HuH-7.5 (cell line): ENCODE measurements around the gene PTAR1.
A peak's percentile ranks its signal among the peaks of the same experiment; 100 is the strongest.
"Not testable (repeated sequence)": the region's sequence is repeated elsewhere in the genome, so short reads cannot be mapped to it uniquely, and the experiment has no call there.

Experiments used
- DNase-seq: peaks from one replicate; pipeline ENCODE4 v3.0.0; 2011; ENCODE audit warnings: low spot score

PTAR1 gene

GRCh38 chr9:69759421-69760277, at the start of gene PTAR1:
PTAR1 (minus strand) TSS chr9:69760011; CDS start chr9:69759938, 73 bp downstream.
- peak; percentile 76 for DNase-seq

- no peak for DNase-seq
These were observed 49.6 kb upstream of the PTAR1 start for GRCh38 chr9:69809304-69809863.

- DNase-seq: no peak
These were observed 46.8 kb upstream of the PTAR1 start for GRCh38 chr9:69806627-69807026.

GRCh38 chr9:69805962-69806515, 46.2 kb upstream of the PTAR1 start:
- DNase-seq: no peak

GRCh38 chr9:69801989-69802388, 42.2 kb upstream of the PTAR1 start:
- DNase-seq: peak; percentile 25

- DNase-seq: not testable (repeated sequence)
These were observed 40.2 kb upstream of the PTAR1 start for GRCh38 chr9:69800027-69800426.

GRCh38 chr9:69799521-69799920, 39.7 kb upstream of the PTAR1 start:
- DNase-seq: not testable (repeated sequence)

- no peak for DNase-seq
These were observed 38.9 kb upstream of the PTAR1 start for GRCh38 chr9:69798744-69799143.

- no peak for DNase-seq
These were observed 37.9 kb upstream of the PTAR1 start for GRCh38 chr9:69797675-69798074.

GRCh38 chr9:69794356-69794755, 34.5 kb upstream of the PTAR1 start:
- no peak for DNase-seq

GRCh38 chr9:69785757-69786156, 25.9 kb upstream of the PTAR1 start:
- no peak for DNase-seq

GRCh38 chr9:69773258-69773657, 13.4 kb upstream of the PTAR1 start:
- no peak for DNase-seq

- DNase-seq: no peak
These were observed 12.1 kb upstream of the PTAR1 start for GRCh38 chr9:69771775-69772418.

- no peak for DNase-seq
These were observed 8.9 kb upstream of the PTAR1 start for GRCh38 chr9:69768716-69769115.

- no peak for DNase-seq
These were observed 8.3 kb upstream of the PTAR1 start for GRCh38 chr9:69768101-69768500.

- not testable (repeated sequence) for DNase-seq
These were observed 4.1 kb upstream of the PTAR1 start for GRCh38 chr9:69763862-69764261.

- DNase-seq: no peak
These were observed 2.7 kb upstream of the PTAR1 start for GRCh38 chr9:69762527-69762926.

- no peak for DNase-seq
These were observed 433 bp upstream of the PTAR1 start for GRCh38 chr9:69760278-69760610.

GRCh38 chr9:69759021-69759420, 790 bp downstream of the PTAR1 start:
- DNase-seq: no peak

GRCh38 chr9:69757996-69758675, 1.7 kb downstream of the PTAR1 start:
- no peak for DNase-seq

GRCh38 chr9:69755205-69755604, 4.6 kb downstream of the PTAR1 start:
- DNase-seq: no peak

GRCh38 chr9:69753830-69754229, 6.0 kb downstream of the PTAR1 start:
- DNase-seq: no peak
